Urinary bladder (tissue), 4 donors: Measurements from ENCODE around the gene GRSF1. TPM values are rescaled to one million over a fixed set of nuclear protein-coding genes. Genes with fewer than 3 reads are reported as not detected.
"Not testable (repeated sequence)": the region's sequence is repeated elsewhere in the genome, so short reads cannot be mapped to it uniquely, and the experiment has no call there.

Source experiments
- DNase-seq: peaks from one replicate; pipeline ENCODE4 v3.0.0-alpha.2; 2015; ENCODE audit errors: extremely low spot score
- H3K27ac ChIP-seq: one replicate; pipeline ENCODE4 v1.5.1; 2013; ENCODE audit warnings: low read depth, mild to moderate bottlenecking, moderate library complexity
- H3K36me3 ChIP-seq: one replicate; pipeline ENCODE4 v1.6.1; 2013; ENCODE audit warnings: mild to moderate bottlenecking, moderate library complexity; ENCODE audit not compliant: insufficient read depth
- H3K4me1 ChIP-seq: one replicate; pipeline ENCODE4 v1.6.1; 2013; ENCODE audit warnings: mild to moderate bottlenecking, moderate library complexity; ENCODE audit not compliant: insufficient read depth
- H3K4me3 ChIP-seq: one replicate; pipeline ENCODE4 v1.5.1; 2013; ENCODE audit warnings: low read depth, low read length
- WGBS: extraction: QIAGEN DNeasy Blood & Tissue Kit; methylation state at CpG from one replicate; pipeline ENCODE4 v1.1.7; 2013; 5-methylcytosine and 5-hydroxymethylcytosine counted together
- polyA plus RNA-seq: library from polyadenylated mRNA; stranded (reverse); fragments of 200-250 nt; gene quantifications from one replicate; pipeline ENCODE4 v1.2.3, GENCODE V29; 2013
- total RNA-seq: library from RNA; depleted of rRNA; stranded (reverse); fragments of >200 nt; gene quantifications from one replicate; pipeline ENCODE4 v1.2.3, GENCODE V29; 2014
- donor health status: healthy with polysubstance abuse.
- donor health status: healthy.

Gene GRSF1
- total and polyA plus RNA-seq, 2 donors: 54.0 to 75.6 TPM

GRCh38 chr4:70842761-70843435 is 3.2 kb upstream of the GRSF1 start:
- H3K4me1 ChIP-seq: no peaks in the 10 kb centered on the region
- WGBS: 92% methylated on average over 6 of the region's 6 CpGs
- H3K4me3 ChIP-seq: no peak overlapping the region
- DNase-seq: no peak
- H3K36me3 ChIP-seq: no peaks in the 10 kb centered on the region
- H3K27ac ChIP-seq: no peak overlapping the region

- no peaks in the 10 kb centered on the region for H3K36me3 ChIP-seq
- no peak for DNase-seq
- H3K4me3 ChIP-seq: no peak overlapping the region
- 38% methylated on average over 1 of the region's 1 CpG for WGBS
- H3K27ac ChIP-seq: no peak overlapping the region
- H3K4me1 ChIP-seq: no peaks in the 10 kb centered on the region
Observed at GRCh38 chr4:70841951-70842350, 2.3 kb upstream of the GRSF1 start.

DNA sequence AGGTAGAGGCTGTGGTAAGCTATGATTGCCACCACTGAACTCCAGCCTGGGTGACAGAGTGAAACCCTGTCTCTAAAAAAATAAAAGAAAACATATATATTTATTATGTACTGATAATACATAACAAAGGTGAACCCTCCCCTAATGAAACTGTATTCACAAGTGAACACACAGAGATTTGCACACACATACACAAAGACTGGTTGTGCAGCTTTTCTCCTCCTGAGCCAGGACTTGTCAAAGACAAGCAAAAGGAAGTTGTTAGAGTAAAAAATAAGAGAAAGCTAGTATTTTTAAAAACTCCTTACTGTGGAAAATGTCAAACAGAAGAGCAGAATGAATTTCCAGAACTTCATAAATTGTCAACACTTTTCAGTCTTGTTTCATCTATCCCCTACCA is 1.5 kb upstream of the GRSF1 start:
- H3K4me1 ChIP-seq: no peaks in the 10 kb centered on the region
- peak; percentile 23 for DNase-seq
- no peaks in the 10 kb centered on the region for H3K36me3 ChIP-seq
- peak overlapping the region; percentile 38 for H3K27ac ChIP-seq
- no peak overlapping the region for H3K4me3 ChIP-seq

DNA sequence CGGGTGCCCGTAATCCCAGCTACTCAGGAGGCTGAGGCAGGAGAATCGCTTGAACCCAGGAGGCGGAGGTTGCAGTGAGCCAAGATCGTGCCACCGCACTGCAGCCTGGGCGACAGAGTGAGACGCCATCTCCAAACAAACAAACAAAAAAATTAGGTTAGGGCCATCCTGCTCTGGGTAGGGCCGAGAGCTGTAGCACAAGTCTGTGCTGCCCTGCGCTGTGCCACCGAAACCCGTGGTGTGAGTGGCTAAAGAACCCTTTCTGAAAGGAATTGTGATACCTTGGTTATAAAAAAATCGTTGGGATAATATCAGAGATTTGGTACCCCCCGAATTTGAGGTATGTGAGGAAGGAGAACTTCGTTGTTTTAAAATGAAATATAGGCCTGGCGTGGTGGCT is 941 bp upstream of the GRSF1 start:
- not testable (repeated sequence) for DNase-seq, H3K4me3 ChIP-seq, H3K27ac ChIP-seq, H3K36me3 ChIP-seq, H3K4me1 ChIP-seq
- 89% methylated on average over 16 of the region's 16 CpGs for WGBS

DNA sequence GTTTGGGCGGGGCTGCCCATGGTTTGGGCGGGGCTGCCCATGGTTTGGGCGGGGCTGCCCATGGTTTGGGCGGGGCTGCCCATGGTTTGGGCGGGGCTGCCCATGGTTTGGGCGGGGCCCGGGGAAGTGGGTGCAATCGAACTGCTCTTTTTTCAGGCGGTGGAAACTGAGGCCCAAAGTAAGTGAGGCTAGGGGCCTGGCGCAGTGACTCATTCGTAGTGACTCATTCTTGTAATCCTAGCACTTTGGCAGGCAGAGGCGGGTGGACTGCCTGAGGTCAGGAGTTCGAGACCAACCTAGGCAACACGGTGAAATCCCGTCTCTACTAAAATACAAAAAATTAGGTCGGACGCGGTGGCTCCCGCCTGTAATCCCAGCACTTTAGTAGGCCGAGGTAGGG is 447 bp upstream of the GRSF1 start:
- not testable (repeated sequence) for H3K4me3 ChIP-seq, H3K4me1 ChIP-seq, H3K27ac ChIP-seq, H3K36me3 ChIP-seq, DNase-seq
- 52% methylated on average over 17 of the region's 20 CpGs for WGBS

GRCh38 chr4:70838666-70839588 is 763 bp downstream of the GRSF1 start:
- DNase-seq: peak; percentile 8
- Histone ChIP-seq H3K36me3 (no peaks in the 10 kb centered on the region), H3K4me3 (peak overlapping the region; percentile 95), H3K27ac (peak overlapping the region; percentile 97), H3K4me1 (no peaks in the 10 kb centered on the region)
- WGBS: under 1% methylated on average over 80 of the region's 80 CpGs

- H3K4me3 ChIP-seq: peak overlapping the region; percentile 95
- H3K27ac ChIP-seq: no peak overlapping the region
- DNase-seq: no peak
- 12% methylated on average over 4 of the region's 4 CpGs for WGBS
- H3K36me3 ChIP-seq: no peaks in the 10 kb centered on the region
- no peaks in the 10 kb centered on the region for H3K4me1 ChIP-seq
Observed at GRCh38 chr4:70838204-70838603, 1.5 kb downstream of the GRSF1 start.

- H3K4me3 ChIP-seq: no peak overlapping the region
- H3K4me1 ChIP-seq: no peaks in the 10 kb centered on the region
- DNase-seq: no peak
- no peak overlapping the region for H3K27ac ChIP-seq
- H3K36me3 ChIP-seq: peaks cover 2% of the 10 kb centered on the region
- 69% methylated on average over 2 of the region's 2 CpGs for WGBS
Observed at GRCh38 chr4:70836081-70836480, 3.6 kb downstream of the GRSF1 start.

- no peak for DNase-seq
- Histone ChIP-seq H3K4me1 (no peaks in the 10 kb centered on the region), H3K4me3 (no peak overlapping the region), H3K27ac (no peak overlapping the region), H3K36me3 (peaks cover 8% of the 10 kb centered on the region)
- WGBS: 99% methylated on average over 1 of the region's 1 CpG
Observed at GRCh38 chr4:70833675-70834074, 6.0 kb downstream of the GRSF1 start.

GRCh38 chr4:70831293-70831692 is 8.4 kb downstream of the GRSF1 start:
- 98% methylated on average over 4 of the region's 4 CpGs for WGBS

DNA sequence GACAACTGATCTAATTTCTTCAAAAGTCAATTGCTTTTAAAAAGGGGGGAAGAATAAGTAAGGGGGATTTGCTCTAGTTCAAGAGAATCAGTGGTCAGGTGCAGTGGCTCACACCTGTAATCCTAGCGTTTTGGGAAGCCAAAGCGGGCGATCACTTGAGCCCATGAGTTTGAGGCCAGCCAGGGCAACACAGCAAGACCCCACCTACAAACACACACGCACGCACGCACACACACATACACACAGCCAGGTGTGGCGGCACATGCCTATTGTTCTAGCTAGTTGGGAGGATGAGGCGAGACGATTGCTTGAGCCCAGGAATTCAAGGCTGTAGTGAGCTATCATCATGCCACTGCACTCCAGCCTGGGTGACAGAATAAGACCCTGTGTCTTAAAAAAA is 9.6 kb downstream of the GRSF1 start:
- H3K27ac ChIP-seq: no peak overlapping the region
- no peak for DNase-seq

More at GRCh38 chr4:70831293-70831692, 8.4 kb downstream of the GRSF1 start:
- no peak overlapping the region for H3K27ac ChIP-seq
- DNase-seq: no peak
- H3K4me1 ChIP-seq: no peaks in the 10 kb centered on the region
- no peak overlapping the region for H3K4me3 ChIP-seq
- peaks cover 9% of the 10 kb centered on the region for H3K36me3 ChIP-seq

GRCh38 chr4:70829492-70829891 is 10.2 kb downstream of the GRSF1 start:
- no peaks in the 10 kb centered on the region for H3K4me1 ChIP-seq
- peaks cover 12% of the 10 kb centered on the region for H3K36me3 ChIP-seq
- DNase-seq: no peak
- H3K4me3 ChIP-seq: no peak overlapping the region
- WGBS: 98% methylated on average over 1 of the region's 1 CpG
- no peak overlapping the region for H3K27ac ChIP-seq

More for the DNA sequence above, 9.6 kb downstream of the GRSF1 start:
- no peak overlapping the region for H3K4me3 ChIP-seq
- peaks cover 12% of the 10 kb centered on the region for H3K36me3 ChIP-seq
- WGBS: 90% methylated on average over 9 of the region's 9 CpGs
- H3K4me1 ChIP-seq: no peaks in the 10 kb centered on the region

DNA sequence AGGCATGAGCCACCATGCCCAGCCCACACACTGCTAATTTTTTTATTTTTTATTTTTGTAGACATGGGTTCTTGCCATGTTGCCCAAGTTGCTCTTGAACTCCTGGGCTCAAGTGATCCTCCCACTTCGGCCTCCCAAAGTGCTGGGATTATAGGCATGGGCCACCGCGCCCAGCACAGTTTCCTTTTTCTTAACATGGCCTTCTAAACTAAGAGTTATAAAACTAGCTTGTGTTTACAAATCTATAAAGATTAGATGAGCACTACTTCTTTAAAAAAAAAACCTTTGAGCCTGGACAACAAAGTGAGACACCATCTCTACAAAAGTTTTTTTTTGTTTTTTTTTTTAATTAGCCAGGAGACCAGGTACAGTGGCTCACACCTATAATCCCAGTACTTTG is 10.7 kb downstream of the GRSF1 start:
- 97% methylated on average over 3 of the region's 3 CpGs for WGBS
- peaks cover 14% of the 10 kb centered on the region for H3K36me3 ChIP-seq

GRCh38 chr4:70818921-70819320 is 20.8 kb downstream of the GRSF1 start:
- no peak for DNase-seq
- Histone ChIP-seq H3K4me1 (no peaks in the 10 kb centered on the region), H3K4me3 (no peak overlapping the region), H3K36me3 (peaks cover 3% of the 10 kb centered on the region), H3K27ac (no peak overlapping the region)
- WGBS: 94% methylated on average over 3 of the region's 3 CpGs

More for the DNA sequence above, 10.7 kb downstream of the GRSF1 start:
- DNase-seq: no peak
- Histone ChIP-seq H3K4me3 (no peak overlapping the region), H3K27ac (no peak overlapping the region), H3K4me1 (no peaks in the 10 kb centered on the region)
